Measurements from ENCODE around the gene CD7.

DNA sequence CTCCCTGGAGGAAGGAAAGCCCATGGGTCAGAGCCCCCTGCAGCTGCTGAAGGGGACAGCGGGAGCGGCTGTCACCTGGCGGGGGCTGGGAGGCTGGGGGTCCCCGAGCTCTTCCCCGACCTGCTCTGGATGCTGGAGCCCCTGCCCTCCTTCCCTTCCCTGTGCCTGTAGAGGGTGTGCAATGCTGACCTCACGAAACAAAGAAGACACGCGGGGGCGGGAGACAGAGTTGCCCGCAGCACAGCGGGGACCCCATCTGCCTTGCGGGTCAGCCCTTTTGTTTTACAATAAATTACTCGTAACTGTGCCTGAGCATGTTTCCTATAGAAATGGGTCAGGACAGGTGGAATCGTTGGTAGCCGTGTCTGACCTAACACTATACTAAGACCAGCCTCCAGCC, 9.9 kb upstream of the CD7 start:
- TF ChIP-seq POLR2AphosphoS5 (IDR thresholded peaks at IDR 0.05; ENCODE audit: low read depth, low read length) (no peak), POLR2A (IDR thresholded peaks at IDR 0.05; ENCODE audit: low read depth, low read length) (no peak)

All from GM12892 (cell line).